ENCODE measurements around the gene MICA. TPM values are rescaled to one million over a fixed set of nuclear protein-coding genes. Genes with fewer than 3 reads are reported as not detected.
"Not testable (repeated sequence)": the region's sequence is repeated elsewhere in the genome, so short reads cannot be mapped to it uniquely, and the experiment has no call there.

Gene MICA
- total RNA-seq, 4 donors from 2014 or later = 15.9 to 28.3 (median 23.7) TPM

- Histone ChIP-seq H3K27me3 (no peaks in the 10 kb centered on the region), H3K4me3 (no peak overlapping the region), H3K36me3 (peaks cover 0 to 10% (median 0%) of the 10 kb centered on the region in 3 donors), H3K4me1 (no peaks in the 10 kb centered on the region), H3K9me3 (peaks cover 0 to 1% (median 0%) of the 10 kb centered on the region in 4 donors), H3K27ac (no peak overlapping the region)
- DNase-seq (ENCODE audit: low spot score in 2 of 2) = no peak
- TF ChIP-seq EP300 (IDR thresholded peaks at IDR 0.05) (no peak), CTCF (IDR thresholded peaks at IDR 0.05) (no peak), POLR2A (IDR thresholded peaks at IDR 0.05) (no peak)
- 63 to 80% methylated on average over 3 of the region's 3 CpGs for WGBS, 2 donors
These were observed 19.2 kb downstream of the MICA start for GRCh38 chr6:31422587-31422986.

- no peak for DNase-seq (ENCODE audit: low spot score in 2 of 2)
- H3K27me3 ChIP-seq = no peaks in the 10 kb centered on the region
- no peak overlapping the region for H3K4me3 ChIP-seq
- 41 to 69% methylated on average over 3 of the region's 3 CpGs for WGBS, 2 donors
- no peaks in the 10 kb centered on the region for H3K4me1 ChIP-seq
- H3K27ac ChIP-seq = no peak overlapping the region
- TF ChIP-seq EP300 (IDR thresholded peaks at IDR 0.05) (no peak), CTCF (IDR thresholded peaks at IDR 0.05) (no peak), POLR2A (IDR thresholded peaks at IDR 0.05) (no peak)
- H3K9me3 ChIP-seq = no peaks in the 10 kb centered on the region
- peaks cover 0 to under 1% (median 0%) of the 10 kb centered on the region in 3 donors for H3K36me3 ChIP-seq
These were observed 20.2 kb downstream of the MICA start for GRCh38 chr6:31423550-31423949.

GRCh38 chr6:31426395-31427354 lies 23.3 kb downstream of the MICA start:
- WGBS, 2 donors = 66 to 79% methylated on average over 3 of the region's 3 CpGs
- TF ChIP-seq EP300 (IDR thresholded peaks at IDR 0.05) (no peak), POLR2A (IDR thresholded peaks at IDR 0.05) (no peak), CTCF (IDR thresholded peaks at IDR 0.05) (no peak)
- H3K36me3 ChIP-seq = no peaks in the 10 kb centered on the region
- H3K4me1 ChIP-seq = no peaks in the 10 kb centered on the region
- no peaks in the 10 kb centered on the region for H3K27me3 ChIP-seq
- H3K9me3 ChIP-seq = peaks cover 0 to 9% (median 0%) of the 10 kb centered on the region in 4 donors
- DNase-seq (ENCODE audit: low spot score in 2 of 2) = no peak
- H3K4me3 ChIP-seq = no peak overlapping the region
- no peak overlapping the region for H3K27ac ChIP-seq

GRCh38 chr6:31430449-31430848 lies 27.1 kb downstream of the MICA start:
- Histone ChIP-seq H3K36me3 (no peaks in the 10 kb centered on the region), H3K4me3 (no peak overlapping the region), H3K27ac (no peak overlapping the region), H3K27me3 (no peaks in the 10 kb centered on the region), H3K9me3 (peaks cover 0 to 9% (median 0%) of the 10 kb centered on the region in 4 donors), H3K4me1 (no peaks in the 10 kb centered on the region)
- WGBS, 2 donors = 73 to 79% methylated on average over 2 of the region's 2 CpGs
- TF ChIP-seq EP300 (IDR thresholded peaks at IDR 0.05) (no peak), CTCF (IDR thresholded peaks at IDR 0.05) (no peak), POLR2A (IDR thresholded peaks at IDR 0.05) (no peak)
- no peak for DNase-seq (ENCODE audit: low spot score in 2 of 2)

GRCh38 chr6:31435051-31435450 lies 31.7 kb downstream of the MICA start:
- WGBS, 2 donors = 69 to 70% methylated on average over 5 of the region's 5 CpGs
- not testable (repeated sequence) for H3K4me1 ChIP-seq; H3K27ac ChIP-seq; H3K4me3 ChIP-seq; H3K9me3 ChIP-seq; H3K36me3 ChIP-seq; DNase-seq (ENCODE audit: low spot score in 2 of 2); H3K27me3 ChIP-seq

Data from tibial nerve (tissue), 4 donors.